HG03280 (cell line): ENCODE results near the gene CTSO.
"Not testable (repeated sequence)": the region's sequence is repeated elsewhere in the genome, so short reads cannot be mapped to it uniquely, and the experiment has no call there.

ENCODE experiments used
- ATAC-seq: cut with Tn5 transposase; IDR thresholded peaks from one replicate; pipeline ENCODE4 v1.9.1; 2021; ENCODE audit warnings: mild to moderate bottlenecking, moderate library complexity; ENCODE audit not compliant: unreplicated experiment

The CTSO gene

GRCh38 chr4:155908187-155909139, 45.2 kb downstream of the CTSO start:
- peak; percentile 79 for ATAC-seq

GRCh38 chr4:155907556-155907955, 46.1 kb downstream of the CTSO start:
- no peak for ATAC-seq

GRCh38 chr4:155906554-155907247, 47.0 kb downstream of the CTSO start:
- ATAC-seq: no peak

GRCh38 chr4:155904331-155904730, 49.3 kb downstream of the CTSO start:
- no peak for ATAC-seq

- no peak for ATAC-seq
Measured at GRCh38 chr4:155903453-155903852, 50.2 kb downstream of the CTSO start, which contains the start of gene TDO2. TDO2 (plus strand) TSS chr4:155903696; CDS start chr4:155903759, 63 bp downstream.

GRCh38 chr4:155901013-155901412, 52.7 kb downstream of the CTSO start:
- ATAC-seq: no peak

GRCh38 chr4:155900381-155900780, 53.3 kb downstream of the CTSO start:
- ATAC-seq: no peak

GRCh38 chr4:155899891-155900290, 53.8 kb downstream of the CTSO start:
- no peak for ATAC-seq

GRCh38 chr4:155898371-155898770, 55.3 kb downstream of the CTSO start:
- not testable (repeated sequence) for ATAC-seq

GRCh38 chr4:155891058-155891457, 62.6 kb downstream of the CTSO start:
- no peak for ATAC-seq

- no peak for ATAC-seq
Measured at GRCh38 chr4:155889946-155890345, 63.7 kb downstream of the CTSO start.

GRCh38 chr4:155889031-155889793, 64.5 kb downstream of the CTSO start:
- peak; percentile 54 for ATAC-seq

GRCh38 chr4:155887847-155888570, 65.7 kb downstream of the CTSO start:
- no peak for ATAC-seq

GRCh38 chr4:155887045-155887444, 66.6 kb downstream of the CTSO start:
- ATAC-seq: no peak

- no peak for ATAC-seq
Measured at GRCh38 chr4:155885666-155886065, 68.0 kb downstream of the CTSO start.

GRCh38 chr4:155883895-155884294, 69.8 kb downstream of the CTSO start:
- ATAC-seq: no peak

- peak; percentile 44 for ATAC-seq
Measured at GRCh38 chr4:155881555-155881954, 72.1 kb downstream of the CTSO start.

GRCh38 chr4:155879767-155880166, 73.9 kb downstream of the CTSO start:
- ATAC-seq: no peak

GRCh38 chr4:155878611-155879010, 75.1 kb downstream of the CTSO start:
- no peak for ATAC-seq

- ATAC-seq: no peak
Measured at GRCh38 chr4:155877971-155878370, 75.7 kb downstream of the CTSO start.
